Epithelial cell of proximal tubule (primary cell): ENCODE results near the gene IMPA2. TPM values are rescaled to one million over a fixed set of nuclear protein-coding genes. Genes with fewer than 3 reads are reported as not detected.

Experiments
- DNase-seq: peaks from one replicate; pipeline ENCODE4 v3.0.0-alpha.2; 2011; ENCODE audit warnings: low read depth
- H3K4me3 ChIP-seq: 2 replicates; pipeline ENCODE4 v1.5.1; 2011; ENCODE audit warnings: low read depth, mild to moderate bottlenecking, low read length
- total RNA-seq: library from RNA; depleted of rRNA; stranded (reverse); fragments of >200 nt; gene quantifications from 2 replicates; pipeline ENCODE4 v1.2.3, GENCODE V29; 2015
- TF ChIP-seq, protein P1 (sequence below): conservative IDR thresholded peaks from 2 replicates; pipeline ENCODE4 v1.5.1; 2012; ENCODE audit warnings: low read depth, mild to moderate bottlenecking, low read length

Gene IMPA2
- total RNA-seq, 1 donor from 2014 or later = 89.9 TPM

DNA sequence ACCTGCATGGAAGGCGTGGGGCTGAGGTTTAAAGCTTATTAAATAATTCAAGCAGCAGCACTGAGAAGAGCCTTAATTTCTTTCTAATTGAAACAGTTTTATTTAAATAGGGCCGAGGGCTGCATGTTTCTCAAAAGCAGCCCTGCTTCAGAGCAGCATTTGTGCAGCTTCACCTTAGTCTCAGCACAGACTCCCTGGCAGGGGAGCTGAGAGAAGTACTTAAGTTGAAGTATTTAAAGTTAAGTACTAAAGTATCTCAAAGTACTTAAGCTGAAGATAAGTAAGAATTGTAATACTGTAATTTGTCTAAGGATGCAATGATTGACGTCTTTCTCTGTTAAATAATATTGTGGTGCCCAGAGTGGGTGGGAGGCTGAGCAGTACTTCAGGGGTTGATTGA lies 31.4 kb downstream of the IMPA2 start:
- no peak for DNase-seq
- TF ChIP-seq, protein P1, sequence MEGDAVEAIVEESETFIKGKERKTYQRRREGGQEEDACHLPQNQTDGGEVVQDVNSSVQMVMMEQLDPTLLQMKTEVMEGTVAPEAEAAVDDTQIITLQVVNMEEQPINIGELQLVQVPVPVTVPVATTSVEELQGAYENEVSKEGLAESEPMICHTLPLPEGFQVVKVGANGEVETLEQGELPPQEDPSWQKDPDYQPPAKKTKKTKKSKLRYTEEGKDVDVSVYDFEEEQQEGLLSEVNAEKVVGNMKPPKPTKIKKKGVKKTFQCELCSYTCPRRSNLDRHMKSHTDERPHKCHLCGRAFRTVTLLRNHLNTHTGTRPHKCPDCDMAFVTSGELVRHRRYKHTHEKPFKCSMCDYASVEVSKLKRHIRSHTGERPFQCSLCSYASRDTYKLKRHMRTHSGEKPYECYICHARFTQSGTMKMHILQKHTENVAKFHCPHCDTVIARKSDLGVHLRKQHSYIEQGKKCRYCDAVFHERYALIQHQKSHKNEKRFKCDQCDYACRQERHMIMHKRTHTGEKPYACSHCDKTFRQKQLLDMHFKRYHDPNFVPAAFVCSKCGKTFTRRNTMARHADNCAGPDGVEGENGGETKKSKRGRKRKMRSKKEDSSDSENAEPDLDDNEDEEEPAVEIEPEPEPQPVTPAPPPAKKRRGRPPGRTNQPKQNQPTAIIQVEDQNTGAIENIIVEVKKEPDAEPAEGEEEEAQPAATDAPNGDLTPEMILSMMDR = no peak
- no peak overlapping the region for H3K4me3 ChIP-seq

DNA sequence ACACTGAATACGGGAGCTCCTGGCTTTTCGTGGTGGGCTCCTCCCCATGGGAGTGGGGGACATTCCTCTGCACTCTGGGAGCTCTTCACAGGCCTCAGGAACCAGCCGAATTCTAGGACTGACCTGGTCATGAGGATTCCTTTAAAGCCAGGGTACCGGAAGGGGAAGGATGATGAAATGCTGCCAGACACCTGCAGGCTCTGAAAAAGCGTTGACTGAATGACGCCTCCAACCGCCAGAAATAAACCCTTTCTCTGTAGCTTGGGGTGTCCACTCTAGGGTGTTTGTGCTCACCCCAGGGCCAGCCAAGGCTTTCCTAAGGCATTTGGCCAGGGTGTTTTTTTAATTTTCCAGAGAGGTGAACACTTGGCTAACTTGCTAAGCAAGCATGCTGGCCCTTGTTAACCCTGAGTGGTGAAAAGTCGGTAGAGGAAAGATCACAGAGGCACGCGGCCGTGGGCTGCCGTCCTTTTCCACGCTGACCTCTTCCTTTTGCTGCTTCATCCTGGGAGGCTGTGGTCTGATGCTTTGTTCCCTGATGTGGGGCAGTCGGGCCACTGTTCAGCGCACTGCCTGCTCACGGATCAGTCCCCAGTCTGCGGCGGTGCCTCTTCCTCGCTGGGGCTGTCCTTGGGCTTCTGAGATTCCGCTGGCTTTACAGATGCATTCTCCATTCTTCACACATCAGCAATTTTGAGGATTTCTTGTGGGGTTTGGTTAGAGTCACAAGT lies 32.0 kb downstream of the IMPA2 start:
- DNase-seq = no peak
- TF ChIP-seq, protein P1 = no peak
- H3K4me3 ChIP-seq = no peak overlapping the region

DNA sequence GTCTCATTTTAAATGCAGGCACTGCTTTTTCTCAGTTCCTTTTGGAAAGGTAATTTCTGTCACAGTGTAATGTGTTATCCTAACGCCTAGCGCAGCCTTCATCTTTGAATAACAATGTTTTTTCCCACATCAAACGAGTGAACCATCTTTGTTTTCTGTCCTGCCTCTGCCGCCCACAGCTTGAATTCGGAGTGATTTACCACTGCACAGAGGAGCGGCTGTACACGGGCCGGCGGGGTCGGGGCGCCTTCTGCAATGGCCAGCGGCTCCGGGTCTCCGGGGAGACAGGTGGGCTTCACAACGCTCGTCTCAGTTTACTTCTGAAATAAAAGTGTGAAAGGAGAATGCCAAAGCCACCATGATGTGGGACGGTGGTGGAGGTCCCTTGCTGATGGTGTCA lies 32.8 kb downstream of the IMPA2 start:
- no peak for DNase-seq
- H3K4me3 ChIP-seq = no peak overlapping the region
- TF ChIP-seq, protein P1 = no peak

- no peak overlapping the region for H3K4me3 ChIP-seq
- no peak for DNase-seq
- TF ChIP-seq, protein P1 = no peak
These were observed 33.5 kb downstream of the IMPA2 start for GRCh38 chr18:12014521-12015415.

DNA sequence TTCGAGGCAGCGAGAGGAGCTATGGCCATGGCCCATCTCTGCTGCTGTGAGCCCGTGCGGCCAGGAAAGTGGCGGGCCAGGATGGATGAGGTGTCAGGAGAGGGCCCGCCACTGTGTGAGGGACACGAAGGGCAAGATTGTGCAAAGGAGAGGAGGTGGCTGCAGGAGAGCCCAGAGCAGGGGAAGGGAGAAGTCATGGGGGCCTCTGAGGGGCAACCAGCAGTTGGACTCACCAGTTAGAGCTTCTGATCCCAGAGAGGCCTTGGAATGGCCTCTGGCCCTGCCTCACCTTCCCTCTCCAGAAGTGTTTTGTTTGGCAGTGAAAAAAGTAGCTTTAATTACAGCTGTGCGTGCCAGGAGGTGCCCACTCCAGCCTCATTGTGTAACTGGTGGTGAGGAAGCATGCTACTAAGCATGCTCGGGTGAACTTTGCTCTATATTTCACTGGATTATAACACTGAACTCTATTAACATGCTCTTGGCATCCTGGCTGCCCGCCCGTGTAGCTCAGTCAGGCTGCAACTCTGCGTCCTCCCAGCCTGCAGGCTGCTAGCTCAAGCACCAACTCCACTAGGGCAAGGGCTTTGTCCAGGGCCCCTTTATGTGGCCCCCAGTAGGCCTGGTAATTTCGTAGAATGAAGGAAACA lies 34.2 kb downstream of the IMPA2 start:
- TF ChIP-seq, protein P1 = no peak
- H3K4me3 ChIP-seq = no peak overlapping the region
- DNase-seq = peak; percentile 79

DNA sequence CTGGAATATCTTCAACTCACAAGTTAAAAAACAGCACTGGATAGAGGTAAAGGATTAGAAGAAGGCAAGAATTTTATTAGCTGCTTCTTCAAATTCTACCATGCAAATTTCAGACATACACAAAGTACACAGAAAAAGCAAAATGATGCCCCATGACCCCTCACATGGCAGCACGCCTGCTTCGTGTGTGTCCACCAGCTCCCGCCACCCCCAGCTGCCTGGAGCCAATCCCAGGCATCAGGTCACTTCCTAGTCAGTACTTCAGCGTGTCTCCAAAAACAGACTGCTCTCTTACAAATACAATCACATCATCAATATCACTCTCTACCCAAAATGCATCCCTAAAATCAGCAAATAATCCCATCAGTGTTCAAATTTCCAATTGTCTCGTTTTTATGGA lies 35.8 kb downstream of the IMPA2 start:
- TF ChIP-seq, protein P1 = no peak
- DNase-seq = no peak
- no peak overlapping the region for H3K4me3 ChIP-seq
